GM21526 (cell line): ENCODE data around the gene PCNX1.

Experiments
- ATAC-seq: cut with Tn5 transposase; IDR thresholded peaks from one replicate; pipeline ENCODE4 v1.9.1; 2021; ENCODE audit warnings: moderate library complexity; ENCODE audit not compliant: unreplicated experiment, low FRiP score

The PCNX1 gene

DNA sequence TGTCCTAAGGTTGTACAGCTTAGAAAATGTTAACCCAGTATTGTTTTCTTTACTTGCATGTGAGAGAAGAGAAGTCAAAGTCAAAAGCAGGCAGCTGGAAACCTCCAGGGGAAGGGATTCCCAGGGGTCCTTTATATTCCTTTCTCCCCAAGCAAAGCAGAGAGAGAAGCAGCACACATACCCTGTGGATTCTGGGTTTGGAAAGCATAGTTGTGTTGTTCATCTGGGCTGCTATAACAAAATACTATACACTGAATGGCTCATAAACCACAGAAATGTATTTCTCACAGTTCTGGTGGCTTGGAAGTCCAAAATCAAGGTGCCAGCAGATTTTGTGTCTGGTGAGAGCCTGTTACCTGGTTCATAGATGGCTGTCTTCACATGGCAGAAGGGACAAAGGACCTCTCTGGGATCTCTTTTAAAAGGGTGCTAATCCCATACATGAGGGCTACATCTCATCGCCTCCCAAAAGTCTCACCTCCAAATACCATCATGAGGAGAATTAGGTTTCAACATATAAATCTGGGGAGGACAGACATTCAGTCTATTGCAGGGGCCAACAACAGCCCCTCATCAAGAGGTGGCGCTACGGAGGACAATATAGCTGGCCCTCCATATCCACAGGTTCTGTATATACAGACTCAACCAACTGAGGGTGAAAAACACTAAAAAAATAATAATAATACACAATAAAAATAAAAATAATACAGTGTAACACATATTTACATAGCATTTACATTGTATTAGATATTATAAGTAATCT lies 19.3 kb upstream of the PCNX1 start:
- no peak for ATAC-seq

GRCh38 chr14:70888681-70889175 lies 18.5 kb upstream of the PCNX1 start:
- no peak for ATAC-seq

- no peak for ATAC-seq
Observed at GRCh38 chr14:70889555-70889954, 17.7 kb upstream of the PCNX1 start.

DNA sequence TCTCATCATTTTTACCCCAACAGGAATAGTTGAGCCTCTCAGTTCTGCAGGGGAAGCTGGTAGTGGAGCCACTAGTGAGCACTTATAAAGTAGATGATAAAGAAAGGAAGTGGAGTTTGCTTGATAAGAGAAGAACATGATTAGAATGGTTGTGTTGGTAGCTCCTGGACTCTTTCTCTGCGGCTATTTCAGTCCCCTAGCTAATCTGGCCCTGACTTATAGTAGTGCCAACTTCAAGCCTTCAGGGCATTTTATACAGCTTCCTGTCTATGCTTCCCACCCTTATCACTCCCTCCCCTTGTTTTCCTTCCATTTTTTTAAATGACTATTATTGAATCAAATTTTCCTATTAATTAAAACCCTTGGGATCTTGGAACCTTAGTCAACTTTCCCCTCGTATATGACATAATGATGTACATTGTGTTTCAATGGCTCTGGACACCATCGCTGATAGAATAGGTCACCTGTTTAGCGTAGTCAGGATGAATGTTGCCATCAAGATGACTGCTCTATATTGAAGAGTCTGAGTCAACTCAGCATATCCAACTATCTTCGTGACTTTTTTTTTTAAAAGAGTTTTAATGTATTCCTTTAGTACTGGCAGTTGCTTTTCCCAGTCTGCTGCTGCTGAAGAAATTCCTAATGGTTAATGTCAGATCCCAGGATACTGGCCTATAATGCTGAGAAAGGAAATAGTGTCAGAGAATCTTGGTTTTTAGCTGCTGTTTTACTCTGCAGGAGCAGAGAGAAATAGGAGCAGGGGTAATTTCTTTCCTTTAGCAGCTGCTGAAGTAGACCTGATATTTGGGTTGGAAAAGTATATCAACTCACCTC lies 16.2 kb upstream of the PCNX1 start:
- no peak for ATAC-seq

- ATAC-seq: no peak
Observed at GRCh38 chr14:70891737-70892136, 15.5 kb upstream of the PCNX1 start.

DNA sequence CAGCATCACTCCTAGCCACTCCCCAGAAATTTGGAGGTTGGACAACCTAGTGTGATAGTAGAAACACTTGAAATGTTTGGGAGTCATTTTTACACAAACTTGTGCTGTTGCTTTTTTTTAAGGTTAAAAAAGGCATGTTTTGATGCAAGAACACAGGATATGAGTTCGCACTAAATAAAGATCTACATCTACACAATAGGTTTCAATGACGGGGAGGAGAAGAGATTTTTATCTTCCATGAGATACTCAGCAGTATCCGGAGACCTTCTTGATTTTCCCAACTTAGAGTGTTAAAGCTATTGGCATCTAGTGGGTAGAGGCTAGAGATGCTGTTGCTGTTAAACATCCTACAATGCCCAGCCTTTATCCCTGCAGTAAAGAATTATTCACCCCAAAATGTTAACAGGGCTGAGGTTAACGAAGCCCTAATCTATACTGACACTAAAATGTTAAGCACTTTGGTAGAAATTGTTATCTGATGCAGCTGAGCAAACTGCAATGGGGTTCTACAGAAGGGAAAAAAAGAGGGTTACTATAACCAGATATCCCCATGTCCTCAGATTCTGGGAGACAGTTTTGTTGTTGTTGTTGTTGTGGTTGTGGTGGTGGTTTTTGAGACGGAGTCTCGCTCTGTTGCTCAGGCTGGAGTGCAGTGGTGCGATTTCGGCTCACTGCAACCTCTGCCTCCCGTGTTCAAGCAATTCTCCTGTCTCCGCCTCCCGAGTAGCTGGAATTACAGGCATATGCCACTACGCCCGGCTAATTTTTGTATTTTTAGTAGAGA lies 14.0 kb upstream of the PCNX1 start:
- ATAC-seq: no peak

DNA sequence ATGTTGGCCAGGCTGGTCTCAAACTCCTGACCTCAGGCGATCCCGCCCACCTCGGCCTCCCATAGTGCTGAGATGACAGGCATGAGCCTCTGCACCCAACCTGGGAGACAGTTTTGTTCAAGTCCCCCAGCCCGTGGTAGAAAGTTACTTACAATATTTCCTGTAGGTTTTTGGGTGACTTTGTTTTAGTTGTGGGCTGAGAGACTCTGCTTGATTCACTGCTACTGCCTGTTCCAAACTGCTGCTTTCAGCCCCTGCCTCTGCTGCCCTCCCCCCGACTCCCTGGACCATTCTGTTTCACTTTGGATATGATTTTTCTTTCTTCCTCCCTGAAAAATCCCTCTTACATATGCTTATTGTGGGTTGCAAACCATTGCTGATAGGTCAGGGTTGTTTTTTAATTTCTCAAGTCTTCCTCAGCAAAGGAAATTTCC lies 13.4 kb upstream of the PCNX1 start:
- no peak for ATAC-seq

GRCh38 chr14:70894868-70895267 lies 12.4 kb upstream of the PCNX1 start:
- ATAC-seq: no peak

GRCh38 chr14:70896317-70896716 lies 10.9 kb upstream of the PCNX1 start:
- no peak for ATAC-seq

GRCh38 chr14:70896981-70897380 lies 10.3 kb upstream of the PCNX1 start:
- ATAC-seq: no peak

DNA sequence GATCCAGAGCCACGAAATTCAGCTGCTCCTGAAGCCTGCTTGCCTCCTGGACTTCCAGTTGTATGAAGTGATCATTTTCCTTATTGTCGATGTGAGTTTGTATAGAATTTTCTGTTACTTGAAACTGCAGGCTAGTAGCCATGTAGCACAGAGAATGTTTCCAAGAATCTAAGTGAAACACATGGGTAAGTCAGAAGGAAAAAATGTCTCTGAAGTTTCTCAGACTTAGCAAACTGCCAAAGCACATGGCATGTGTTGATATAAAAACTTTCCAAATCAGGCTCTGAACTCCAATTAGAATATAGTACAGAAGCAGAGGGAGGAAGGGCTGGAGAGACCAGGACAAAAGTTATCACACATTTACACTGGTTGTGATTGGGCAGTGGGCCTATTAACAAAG lies 9.8 kb upstream of the PCNX1 start:
- ATAC-seq: no peak

DNA sequence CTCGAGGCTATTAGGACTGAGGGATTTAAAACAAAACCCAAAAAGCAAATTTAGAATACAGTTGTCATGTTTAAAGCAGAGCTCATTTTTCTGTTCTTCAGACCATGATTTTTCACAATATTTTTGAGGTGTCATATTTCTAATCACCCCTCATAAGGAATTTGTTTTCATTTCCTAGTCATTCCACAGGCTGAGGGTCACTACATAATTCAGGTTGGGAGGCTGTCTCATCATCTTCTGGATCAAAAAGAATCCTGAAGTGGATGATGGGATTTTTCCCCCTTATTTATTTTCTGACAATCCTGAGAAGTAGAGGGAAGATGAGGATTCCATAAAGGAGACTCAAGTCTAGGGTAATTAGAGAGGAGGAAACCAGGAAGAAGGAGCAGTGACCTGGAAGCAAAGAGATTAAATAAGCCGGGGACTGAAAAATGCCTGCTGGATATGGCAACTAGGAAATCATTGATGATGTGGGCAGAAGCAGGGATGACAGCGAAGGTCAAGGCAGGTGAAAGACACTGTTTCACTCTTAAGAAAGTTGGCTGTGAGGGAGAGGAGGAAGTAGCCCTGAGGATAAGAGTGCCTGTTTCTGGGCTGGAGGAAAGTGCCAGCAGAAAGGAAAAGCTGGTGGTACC lies 9.0 kb upstream of the PCNX1 start:
- ATAC-seq: no peak

DNA sequence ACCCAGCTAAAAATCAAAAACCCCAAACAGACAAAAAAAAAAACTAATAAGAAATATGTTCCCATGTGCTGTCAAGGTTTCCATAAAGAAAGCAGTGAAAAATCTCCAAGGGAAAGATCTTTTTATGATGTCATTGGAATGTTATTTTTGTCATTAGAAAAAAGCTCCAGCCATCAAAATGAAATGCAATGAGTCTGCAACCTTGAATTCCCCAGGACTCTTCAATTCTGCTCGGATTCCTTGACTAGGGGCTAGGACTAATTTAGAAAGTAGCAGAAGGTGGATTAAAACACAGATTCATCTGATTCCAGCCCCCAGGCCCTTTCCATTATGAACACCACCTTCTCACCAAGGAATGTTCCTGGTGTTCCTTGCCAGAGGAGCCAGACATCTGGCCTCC lies 6.0 kb upstream of the PCNX1 start:
- no peak for ATAC-seq

DNA sequence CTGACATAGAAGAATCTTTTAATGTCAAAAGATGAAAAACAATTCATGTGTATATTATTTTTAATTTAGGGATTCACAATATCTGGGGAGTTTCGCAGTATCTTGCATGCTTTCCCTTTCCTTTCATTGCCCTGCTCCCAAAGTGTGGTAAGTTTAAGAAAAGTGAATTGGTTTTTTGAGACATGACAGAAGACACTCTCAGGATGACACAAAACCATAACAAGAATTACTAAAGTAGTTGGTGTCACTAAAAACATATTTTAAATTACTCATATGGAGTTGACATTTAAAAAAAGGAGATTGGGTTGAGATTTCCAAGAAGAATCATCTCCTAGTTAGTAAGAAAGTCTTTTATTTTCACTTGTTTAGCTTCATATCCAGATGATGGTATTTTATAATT lies 5.1 kb upstream of the PCNX1 start:
- no peak for ATAC-seq

GRCh38 chr14:70904373-70904772 lies 2.9 kb upstream of the PCNX1 start:
- ATAC-seq: no peak

DNA sequence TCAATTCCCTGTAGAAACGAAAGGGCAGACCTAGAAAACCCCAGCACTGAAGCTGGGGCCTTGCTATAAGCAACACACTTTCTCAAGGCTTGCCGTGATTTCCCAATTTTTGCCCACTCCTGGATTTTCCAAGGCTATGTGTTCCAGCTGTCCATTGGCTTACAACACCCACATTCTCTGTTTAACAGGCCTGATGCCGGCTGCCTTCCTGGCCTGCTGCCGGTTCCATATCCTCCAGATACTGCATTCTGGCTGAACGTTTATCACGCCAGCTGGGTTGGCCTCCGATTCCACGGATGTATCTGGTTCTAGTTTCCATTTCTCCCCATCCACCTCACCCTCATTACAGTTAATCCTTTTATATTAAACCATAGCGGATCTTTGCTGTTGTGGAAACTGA lies 2.0 kb upstream of the PCNX1 start:
- no peak for ATAC-seq

GRCh38 chr14:70906793-70907175 lies 475 bp upstream of the PCNX1 start:
- no peak for ATAC-seq

- peak; percentile 22 for ATAC-seq
Observed at GRCh38 chr14:70907996-70908934, 1.0 kb downstream of the PCNX1 start.

- ATAC-seq: no peak
Observed at GRCh38 chr14:70908935-70909641, 1.8 kb downstream of the PCNX1 start.
